ENCODE measurements around the gene PCSK6.

The PCSK6 gene

DNA sequence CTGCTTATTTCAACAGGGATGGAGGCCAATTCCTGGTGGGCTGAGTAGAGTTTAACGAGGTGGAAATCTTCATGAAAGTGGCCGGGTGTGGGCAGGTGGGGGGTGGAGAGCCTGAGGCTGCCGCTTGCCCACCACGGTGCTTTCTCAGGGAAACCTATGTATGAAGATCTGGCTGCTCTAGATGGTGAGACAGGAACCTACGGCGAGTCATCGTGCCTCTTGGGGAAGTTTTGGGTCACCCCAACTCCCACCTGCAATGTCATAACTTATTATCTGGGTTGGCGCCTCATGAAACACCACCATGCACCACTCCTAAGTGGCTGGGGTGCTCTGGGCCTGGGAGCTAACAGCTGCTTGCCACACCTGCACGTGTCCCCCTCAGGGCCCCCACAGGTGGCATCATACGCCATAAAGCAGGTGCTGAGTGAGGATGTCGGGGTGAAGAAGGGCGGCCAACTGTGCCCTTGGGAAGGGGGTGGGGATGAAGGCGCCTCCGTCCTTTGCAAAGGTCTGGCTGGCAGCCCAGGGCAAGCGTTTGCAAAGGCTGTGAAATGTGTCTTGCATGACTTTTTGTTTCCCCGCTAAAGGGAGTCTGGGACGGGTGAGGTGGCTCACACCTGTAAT is 166.5 kb downstream of the PCSK6 start:
- DNase-seq = no peak

DNA sequence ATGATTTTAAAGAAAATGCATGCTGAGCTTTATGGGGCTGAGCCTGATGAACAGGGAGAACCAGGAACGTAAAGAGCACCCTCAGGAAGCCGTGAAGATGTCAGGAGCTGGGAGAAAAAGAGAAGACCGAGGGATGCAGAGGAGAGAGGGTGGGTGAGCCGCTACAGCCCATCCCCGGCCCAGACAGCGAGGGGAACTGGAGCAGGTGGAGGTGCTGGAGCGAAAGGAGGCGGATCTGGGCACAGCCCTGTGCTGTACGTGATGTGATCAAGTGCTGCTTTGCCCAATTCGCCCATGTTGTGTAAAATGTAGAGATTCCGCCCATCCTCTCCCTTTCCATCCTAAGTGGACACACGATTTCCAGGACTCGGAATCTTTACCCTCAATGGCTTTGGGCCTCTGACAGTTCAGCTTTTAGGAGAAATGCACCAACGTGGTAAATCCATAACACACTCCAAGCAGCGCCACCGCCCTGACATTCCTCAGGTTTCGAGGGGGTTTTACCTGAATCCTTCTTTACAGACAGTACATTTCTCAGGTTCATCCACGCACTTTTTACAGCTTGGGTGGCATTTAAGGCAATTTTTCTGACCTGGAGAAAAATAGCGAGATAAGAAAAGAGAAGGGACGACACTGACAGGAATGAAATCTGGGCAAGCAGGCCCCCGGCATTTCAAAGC is 167.4 kb downstream of the PCSK6 start:
- DNase-seq = no peak

DNA sequence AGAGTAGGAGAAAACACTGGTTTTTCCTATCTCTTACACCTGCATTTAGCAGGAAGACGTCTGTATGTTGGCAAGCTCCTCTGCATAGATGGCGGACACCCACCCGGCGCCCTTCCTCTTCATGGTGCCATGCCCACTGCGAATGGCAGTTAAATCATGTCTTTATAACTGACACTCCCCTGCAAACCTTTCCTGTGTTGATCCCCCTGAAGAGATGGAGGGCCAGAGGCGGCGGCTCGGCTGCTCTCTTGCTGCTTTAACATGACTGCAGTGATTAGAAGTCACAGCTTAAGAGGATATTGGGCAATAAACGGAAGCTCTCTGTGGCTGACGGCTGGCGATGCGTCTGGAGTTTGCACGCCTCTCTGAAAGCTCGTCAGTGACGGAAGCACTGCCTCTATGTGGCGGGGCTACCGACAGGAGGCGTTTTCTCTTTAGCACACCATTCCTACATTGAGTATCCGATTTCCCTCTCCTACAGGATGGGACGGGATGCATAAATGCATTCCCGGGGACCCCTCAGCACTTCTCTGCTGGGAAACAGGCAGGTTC is 168.9 kb downstream of the PCSK6 start:
- no peak for DNase-seq

DNA sequence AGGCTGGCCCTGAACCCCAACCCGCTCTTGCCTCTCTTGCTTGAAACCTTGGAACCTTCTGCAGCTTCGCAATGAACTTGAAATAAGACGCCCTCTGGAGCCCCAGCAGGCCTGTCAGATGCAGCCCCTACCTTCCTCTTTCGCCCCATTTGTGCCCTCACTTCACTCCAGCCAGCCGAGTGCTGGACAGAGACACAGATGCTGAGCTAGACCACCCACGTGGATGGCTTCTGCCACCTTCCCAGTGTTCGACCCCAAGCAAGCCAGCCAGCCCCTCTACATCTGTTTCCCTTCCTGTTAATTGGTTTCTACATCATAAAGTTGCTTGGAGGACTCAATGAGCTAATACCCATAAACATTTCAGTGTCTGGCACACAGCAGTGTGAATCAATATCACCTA is 170.7 kb downstream of the PCSK6 start:
- DNase-seq = no peak

DNA sequence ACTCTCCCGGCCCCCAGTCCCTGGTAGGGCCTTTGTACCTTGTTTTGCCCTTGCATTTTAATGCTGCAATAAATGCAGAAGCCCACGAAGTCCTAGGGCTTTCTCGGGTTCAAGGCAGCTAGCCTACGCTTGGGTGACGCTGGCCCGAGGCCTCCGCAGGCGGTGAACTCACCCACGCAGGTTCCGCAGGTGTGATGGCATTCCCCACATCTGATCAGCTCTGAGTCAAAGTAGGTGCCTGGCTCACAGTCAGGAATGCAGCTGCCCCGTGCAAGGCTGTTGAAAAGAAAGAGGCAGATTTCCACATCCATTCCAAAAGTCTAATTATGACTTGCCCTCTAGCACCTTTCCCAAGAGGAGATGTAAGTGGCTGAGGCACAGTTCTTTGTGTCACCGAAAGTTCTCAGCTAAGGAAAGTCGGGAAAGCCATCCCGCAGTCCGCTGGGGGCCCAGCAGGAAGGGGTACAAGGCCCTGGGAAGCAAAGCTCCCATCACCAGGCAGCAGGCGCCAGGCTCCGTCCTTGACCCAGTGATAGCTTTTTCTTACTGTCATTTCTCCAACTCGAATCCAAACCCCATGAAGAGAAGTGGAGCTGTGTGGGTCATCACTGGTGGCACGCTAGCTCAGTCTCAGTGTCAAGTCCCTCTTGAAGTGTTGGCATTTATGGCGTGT is 171.2 kb downstream of the PCSK6 start:
- DNase-seq = no peak

DNA sequence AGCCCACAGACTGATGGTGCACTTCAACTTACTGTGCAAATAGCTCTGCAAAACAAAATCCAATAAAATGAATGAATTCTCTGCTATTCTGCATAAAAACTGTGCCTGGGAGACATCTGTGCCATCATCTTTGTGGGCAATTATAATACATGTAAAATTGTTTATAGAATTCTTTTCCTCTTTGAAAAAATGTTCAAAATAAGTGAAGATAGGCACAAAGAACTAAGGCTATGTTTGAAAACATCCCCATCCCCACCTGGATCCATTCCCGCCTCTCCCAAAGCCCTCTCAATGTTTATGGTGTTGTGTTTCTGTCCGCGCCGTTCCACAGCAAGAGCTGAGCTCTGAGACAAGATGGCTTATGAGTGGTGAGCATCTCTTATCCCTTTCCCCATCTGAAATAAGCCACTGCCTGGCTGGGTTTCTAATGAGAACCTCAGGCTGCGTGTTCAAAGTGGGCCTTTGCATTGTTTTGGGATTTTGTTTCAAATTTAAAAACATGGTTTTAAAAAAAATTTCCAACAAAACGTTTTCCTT is 172.1 kb downstream of the PCSK6 start:
- DNase-seq = no peak

DNA sequence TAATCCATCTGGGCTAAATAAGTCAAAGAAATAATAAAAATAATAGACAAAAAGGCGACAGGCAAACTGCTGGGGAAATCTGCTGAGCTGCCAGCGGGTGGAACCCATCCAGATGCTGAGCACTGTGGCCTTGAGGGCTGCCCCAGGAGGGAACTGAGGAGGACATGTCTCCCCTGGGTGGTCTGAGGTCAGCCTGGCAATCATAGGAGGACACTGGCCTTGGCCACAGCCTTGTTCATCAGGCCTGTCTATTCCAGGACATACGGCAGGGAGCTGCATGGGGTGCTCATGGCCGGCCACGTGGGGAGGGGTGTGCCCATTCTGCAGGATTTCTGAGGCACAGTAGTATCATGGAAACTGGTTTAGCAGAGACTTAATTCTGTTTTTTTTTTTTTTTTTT is 173.0 kb downstream of the PCSK6 start:
- no peak for DNase-seq

DNA sequence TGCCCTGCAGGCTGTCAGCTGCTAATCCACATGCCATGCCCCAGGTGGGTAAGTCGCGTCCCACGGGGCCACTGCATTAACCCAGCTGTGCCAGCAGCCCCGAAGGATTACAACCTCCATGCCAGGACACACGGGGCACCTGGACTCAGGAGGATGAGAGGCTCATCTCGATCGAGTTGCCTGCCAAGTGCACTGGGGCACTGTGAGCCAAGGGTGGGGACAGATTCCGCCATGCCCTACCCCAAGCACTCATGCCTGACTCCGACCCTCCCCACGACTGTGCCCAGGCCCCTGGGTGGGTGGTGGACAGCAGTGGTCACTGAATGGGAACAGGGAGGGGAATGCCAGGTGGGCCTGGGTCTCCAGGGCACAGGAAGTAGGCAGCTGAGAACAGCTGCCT is 173.8 kb downstream of the PCSK6 start:
- DNase-seq = no peak

DNA sequence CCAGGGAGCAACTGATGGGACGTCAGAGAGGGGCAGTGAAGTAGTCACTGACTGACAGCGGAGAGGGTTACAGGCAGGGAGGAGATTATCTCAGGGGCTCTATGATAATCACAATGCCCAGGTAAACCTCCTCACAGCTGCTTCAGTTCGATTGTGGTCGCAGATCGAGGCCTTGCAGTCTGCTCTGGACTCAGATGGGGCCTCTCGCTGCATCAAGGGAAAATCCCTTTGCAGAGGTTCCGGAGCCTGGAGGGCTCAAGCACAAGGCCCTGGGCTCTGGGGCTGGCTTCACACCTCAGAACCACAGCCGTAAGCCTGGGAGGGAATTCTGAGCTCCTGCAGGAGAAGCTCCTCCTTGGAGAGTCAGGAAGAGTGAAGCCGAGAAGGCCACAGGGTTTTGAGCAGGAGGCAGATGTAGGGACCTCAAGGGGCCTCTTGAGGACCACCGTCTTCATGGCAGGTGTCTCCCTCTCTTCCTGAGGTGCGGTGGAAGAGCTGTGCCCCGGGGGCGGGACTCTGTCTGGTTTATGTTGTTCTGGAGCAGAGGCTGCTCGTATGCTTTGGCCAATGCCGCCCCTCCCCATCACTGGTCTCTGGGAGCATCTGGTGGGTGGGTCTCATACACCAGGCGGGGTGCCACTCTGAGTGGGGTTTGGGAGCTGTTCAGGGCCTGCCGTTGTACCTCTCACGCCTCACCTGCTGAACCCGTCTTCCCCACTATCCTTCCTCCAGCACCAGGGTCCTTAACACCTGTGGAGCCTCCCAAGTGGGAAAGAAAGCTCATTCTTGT is 175.0 kb downstream of the PCSK6 start:
- DNase-seq = no peak

DNA sequence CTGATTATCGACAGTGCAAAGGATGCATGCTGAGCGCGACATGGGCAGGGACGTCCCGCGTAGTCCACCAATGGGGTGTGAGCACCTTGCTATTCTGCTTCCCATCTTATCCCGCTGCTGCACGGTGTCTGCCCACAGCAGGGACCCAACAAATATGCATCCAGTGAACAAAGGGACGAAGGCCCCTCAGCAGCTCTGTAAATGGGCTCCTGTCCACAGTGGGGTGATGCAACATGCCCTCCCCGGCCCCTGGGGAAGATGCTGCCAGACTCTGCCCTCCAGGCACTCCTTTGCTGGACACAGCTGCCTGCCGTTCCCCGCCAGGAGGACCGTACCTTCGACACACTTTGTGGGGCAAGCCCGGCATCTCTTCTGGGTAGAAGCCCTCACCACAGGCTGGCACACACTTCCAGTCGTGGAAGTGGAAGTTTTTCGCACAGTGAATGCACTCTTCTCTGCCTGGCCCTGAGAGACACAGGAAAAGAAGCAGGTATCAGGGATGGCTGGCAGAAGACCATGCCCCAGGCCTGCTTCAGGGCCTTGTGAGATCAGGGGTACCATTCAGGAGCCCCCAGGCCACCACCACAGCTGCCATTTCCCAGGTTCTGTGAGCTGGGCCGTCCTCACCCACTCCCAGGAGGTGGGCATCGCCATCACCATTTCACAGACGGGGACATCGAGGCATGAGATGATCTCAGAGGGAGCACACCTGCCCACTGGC is 176.3 kb downstream of the PCSK6 start:
- no peak for DNase-seq

DNA sequence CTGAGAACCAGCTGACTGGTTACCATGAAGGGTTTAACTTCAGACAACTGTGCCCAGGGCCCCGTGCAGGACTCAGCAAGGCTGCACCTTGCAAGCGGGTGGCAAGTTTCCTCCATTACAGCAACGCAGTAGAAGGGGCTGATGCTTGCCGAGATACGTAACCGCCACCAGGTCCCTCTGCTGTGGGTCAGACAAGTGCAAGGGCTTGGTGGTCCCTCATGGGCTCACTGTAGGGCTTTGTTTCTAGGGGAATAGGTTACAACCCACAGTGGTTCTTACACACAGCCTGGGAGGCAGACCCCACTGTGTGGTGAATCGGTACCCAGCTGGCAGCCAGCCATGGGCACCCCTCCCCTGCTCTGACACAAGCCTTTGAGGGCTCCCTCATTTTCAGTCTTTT is 179.0 kb downstream of the PCSK6 start:
- DNase-seq = no peak

DNA sequence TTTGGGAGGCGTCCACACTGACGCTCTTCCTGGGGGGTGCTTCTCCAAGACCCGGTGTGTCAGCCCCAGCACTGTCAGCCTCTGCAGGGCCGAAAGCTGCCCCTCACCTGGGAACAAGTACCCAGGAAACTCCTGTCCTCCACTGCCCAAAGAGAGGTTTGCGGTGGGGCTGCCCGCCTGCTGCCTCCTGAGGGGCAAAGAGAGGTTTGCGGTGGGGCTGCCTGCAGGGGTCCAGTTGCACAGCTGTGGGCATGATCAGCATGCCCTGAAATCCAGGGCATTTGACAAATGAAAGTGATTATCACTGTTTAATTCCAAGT is 179.4 kb downstream of the PCSK6 start:
- no peak for DNase-seq

DNA sequence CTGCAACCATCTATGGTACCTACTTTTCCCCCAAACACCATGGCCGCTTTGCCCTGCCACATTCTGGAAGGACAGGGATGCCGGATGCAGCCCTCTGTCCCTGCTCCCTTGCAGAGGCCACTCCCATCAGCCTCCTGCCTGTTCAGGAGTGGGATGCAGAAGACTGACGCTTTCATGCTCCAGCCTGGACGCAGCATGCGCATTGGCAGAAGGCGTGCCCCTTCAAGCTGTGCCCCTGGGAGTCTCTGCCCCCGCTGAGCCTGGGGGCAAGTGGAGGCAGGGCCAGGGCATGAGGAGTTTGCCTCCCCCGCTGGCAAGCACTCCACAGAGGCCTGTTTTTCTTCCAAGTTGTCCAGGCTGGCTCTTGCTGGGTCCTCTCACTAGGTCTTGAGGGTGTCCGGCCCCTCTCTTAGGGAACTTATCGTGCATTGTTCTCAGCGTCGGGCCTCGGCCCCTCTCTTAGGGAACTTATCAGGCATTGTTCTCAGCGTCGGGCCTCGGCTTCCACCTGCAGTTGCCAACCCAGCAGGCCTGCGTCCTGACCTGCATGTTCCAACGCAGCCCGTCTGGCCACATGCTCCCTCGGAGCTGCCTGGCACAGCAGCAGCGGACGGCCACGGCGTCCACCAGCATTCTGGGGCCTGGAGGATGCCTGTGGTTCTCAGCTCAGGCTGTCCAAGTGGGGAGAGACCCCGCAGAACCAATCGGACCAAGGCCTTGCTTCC is 179.9 kb downstream of the PCSK6 start:
- DNase-seq = no peak

DNA sequence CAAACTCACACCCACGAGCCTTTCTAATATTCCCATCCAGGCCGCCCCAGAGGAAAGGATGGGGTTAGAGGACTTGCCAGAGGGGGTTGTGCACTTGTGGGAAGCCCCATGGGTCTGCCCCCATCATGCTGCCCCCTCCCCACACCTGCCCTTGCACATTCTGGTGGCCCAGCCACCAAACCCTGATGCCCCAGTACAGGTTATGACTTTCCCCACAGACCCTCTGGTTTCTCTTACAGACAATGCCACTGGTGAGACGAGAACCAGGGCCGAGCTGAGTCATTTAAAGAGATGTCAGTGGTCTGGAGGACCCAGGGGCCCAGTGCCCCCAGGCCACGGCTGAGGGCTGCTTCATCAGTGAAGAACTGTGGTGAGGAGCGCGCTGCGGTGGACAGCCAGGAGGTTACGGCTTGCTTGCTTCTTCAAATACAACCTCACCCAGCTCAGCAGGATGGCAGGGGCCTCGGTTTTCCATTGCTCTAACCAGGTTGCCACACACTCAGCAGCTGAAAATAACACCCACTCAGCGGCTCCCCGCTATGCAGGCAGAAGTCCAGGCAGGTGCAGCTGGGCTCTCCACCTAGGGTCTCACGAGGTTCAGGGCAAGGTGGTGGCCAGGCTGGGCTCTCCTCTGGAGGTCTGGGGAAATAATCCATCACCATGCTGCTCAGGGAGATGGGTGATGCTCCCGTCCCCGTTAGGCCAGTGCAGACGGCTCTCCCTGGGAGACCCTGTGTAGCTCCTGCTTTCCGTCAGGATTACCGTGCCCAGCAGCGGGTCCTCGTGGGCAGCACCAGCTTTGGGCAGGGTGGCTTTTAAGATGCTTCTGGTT is 180.7 kb downstream of the PCSK6 start:
- no peak for DNase-seq

DNA sequence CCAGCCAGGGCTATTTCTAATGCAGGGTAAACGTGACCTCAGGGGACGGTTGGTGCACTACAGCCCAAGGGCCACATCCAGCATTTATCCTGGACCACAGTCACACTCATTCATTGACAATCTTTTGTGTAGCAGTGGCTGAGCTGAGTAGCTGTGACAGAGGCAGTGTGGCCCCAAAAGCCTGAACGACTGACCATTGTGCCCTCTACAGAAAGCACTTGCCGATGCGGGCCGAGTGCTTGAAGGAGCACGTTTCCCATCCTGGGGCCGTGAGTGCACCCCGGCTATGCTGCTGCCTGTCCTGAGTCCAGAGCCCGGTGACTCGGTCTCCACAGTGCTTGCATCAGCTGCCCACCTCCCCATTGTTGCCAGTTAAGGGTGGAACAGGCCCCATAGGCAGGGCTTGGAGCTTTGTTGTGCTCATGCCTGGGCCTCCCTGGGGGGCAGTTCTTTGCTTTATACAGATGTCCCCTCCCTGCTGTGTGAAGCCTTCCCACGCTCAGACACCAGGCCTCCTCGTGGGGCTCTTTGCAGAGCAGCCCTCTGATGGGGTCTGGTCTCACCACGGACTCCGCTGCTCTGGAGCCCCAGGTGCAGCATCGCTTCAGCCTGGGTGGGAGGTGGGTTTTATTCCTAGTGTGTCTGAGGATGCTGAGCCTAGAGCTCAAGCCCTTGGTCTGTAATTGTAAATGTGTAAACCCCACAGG is 181.5 kb downstream of the PCSK6 start:
- DNase-seq = no peak

DNA sequence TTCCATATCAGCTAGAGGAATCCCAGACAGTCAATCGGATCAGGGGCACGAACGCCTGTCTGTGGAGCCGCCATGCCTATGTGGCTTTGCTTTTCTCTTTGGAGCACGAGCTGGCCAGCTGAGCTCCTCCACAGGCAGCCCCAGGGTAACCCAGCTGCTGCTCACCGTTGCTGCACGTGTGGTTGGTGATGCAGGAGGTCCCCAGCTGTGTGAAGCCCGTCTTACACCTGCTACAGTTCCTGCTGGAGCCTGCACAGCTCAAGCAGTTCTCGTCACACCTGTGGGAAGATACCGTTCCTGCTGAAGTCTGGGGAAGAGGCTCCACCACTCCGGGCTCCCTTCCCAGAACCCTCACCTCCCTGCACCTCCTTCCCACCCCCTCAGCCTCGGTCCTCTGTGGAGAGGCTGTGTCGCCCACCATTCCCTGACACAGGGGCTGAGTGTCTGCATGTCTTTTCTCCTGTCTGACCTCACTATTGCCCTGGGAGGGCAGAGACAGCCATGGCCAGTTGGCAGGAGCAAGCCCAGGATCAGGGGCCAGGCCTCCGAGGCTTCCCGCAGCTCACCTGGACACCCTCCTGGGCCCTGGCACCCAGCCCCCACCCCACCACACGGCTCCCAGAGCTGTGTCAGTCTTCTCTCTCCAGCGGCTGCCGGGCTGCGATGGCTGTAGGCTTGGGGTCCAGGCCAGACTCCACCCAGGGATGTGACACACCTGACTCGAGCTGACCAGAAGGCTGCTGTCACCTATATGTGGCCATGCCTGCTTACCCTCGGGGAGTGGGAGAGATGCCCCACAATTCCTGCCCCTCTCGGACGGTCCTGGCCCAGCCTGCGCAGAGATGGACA is 182.2 kb downstream of the PCSK6 start:
- DNase-seq = no peak

DNA sequence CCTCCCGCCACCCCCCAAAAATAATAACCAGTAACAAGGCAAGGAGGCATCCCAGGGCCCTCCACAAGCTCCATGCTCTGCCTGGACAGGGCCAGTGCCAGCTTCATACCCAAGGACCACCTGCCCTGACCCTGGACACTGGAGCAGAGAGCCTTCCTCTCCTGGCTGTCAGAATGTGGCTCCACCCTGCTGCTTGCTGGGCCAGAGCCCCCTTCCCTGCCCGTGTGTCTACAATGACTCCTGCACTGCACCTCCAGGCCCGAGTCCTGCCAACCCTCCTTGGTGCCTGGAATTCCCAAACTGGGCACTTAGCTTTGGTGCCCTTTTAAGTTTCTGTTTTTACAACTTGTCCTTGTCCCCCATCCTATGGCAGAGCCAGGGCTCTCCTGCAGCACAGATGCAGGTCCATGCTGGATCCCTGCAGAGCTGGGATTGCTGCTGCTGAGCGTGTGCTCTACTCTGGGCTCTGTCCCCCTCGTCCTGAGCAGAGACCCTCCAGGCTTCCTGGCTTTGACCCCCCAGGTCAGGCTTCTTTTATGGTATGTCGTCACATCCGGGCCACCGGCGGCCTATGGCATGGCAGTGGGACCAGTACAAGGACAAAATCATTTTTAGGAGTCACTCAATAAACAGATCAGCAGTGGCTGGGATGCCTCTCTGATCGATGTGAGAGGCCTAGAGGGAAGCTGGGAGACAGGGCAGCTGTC is 183.0 kb downstream of the PCSK6 start:
- DNase-seq = no peak

DNA sequence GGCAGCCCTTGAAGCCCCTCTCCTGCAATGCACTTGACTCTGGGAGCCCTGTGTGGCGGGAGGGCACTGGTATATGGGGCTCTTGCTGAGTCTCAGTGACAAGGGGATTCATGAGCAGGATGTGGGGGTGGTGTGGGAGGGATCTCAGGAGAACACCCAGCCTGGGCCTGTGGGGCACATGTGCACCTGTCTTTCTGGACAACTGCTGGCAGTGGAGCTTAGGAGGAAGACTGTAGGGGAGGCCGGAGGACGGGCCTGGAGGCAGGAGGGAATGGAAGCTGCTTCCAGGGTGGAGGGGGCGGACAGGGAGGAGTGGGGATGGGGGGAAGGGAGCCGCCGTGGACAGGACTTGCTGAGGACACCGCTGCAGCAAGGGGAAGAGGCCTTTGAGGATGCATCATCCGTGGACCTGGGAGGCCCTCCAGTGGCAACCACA is 183.7 kb downstream of the PCSK6 start:
- DNase-seq = no peak

DNA sequence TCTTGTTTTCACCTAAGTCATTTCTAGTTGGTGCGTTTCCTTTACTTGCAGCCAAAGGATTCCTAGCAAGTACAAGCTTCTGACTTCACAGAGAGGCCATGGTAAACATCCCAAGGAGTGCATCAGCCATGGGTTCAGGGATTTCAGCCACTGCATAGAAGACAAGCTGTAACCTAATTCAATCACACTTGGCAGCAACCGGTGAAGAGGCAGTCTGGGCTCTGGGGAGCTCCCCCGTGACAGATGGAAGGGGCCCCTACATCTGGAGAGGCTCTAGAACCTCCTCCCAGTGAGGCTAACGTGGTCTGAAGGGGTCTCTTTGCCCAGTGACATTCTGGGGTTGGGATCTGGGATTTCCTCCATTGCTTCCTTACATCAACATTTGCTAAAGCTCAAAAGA is 186.1 kb downstream of the PCSK6 start:
- no peak for DNase-seq
